ENCODE results near the gene DBNL. TPM values are rescaled to one million over a fixed set of nuclear protein-coding genes. Genes with fewer than 3 reads are reported as not detected.

DBNL gene
- polyA plus RNA-seq, 3 donors: 228 to 321 (median 304) TPM

DNA sequence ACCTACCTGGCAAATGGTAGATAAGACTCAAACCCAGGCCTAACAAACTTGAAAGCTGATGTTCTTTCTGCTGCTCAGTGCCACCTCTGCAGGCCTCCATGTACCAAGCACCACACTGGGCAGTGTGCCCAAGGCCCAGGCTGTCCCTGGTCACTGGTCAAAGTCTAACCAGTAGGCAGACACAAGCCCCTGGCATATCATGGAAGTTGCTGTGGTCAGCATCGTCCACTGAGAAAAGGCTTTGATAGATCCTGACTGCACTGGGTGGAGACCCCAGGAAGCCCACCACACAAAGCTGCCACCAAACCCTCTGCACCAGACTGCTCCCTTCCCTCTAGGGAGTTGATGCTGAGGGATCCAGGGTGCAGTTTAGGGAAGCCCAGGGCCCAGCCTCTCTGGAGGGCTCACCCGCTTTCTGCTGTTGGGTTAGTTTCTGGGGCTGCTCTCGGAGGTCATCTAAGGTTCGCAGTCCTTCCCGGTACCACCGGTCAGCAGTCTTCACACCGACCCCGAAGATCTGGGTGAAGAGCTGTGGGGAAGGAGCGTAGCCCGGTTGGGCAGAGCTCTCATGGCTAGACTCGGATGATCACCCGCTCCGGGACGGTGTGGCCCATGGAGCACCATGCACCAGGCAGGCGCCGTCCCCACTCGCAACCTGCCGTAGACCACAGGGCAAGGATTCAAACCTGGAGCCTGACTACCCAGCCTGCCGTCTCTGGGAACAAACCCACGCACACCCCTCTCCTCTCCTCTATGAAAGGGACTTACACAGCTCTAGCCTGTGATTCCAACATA is 31.8 kb downstream of the DBNL start:
- Mint-ChIP-seq H3K4me1 (peaks cover 47% of the 10 kb centered on the region), H3K27me3 (ENCODE audit: low read depth in 3 of 3) (peaks cover 0 to 6% (median 0%) of the 10 kb centered on the region in 3 donors), H3K27ac (peak overlapping the region; percentile 86 to 99 (median 98)), H3K36me3 (peaks cover 65 to 88% of the 10 kb centered on the region in 2 donors), H3K4me3 (no peak overlapping the region), H3K9me3 (peaks cover 0 to 2% (median 0%) of the 10 kb centered on the region in 7 donors)
- Histone ChIP-seq H3K36me3 (replicated peaks in 1 of 2; ENCODE audit: control insufficient read depth in 1 of 2, insufficient read depth in 2 of 2, low read length in 2 of 2) (peaks cover 60 to 67% of the 10 kb centered on the region in 2 donors), H3K9me3 (replicated peaks in 1 of 2; ENCODE audit: control insufficient read depth in 1 of 2, insufficient read depth in 1 of 2, low read length in 2 of 2) (no peaks in the 10 kb centered on the region), H3K79me2 (ENCODE audit: insufficient read depth, low read length) (peaks cover 17% of the 10 kb centered on the region), H3K27me3 (ENCODE audit: control insufficient read depth in 2 of 2, insufficient read depth in 2 of 2, low read length in 2 of 2) (no peaks in the 10 kb centered on the region), H3K4me3 (replicated peaks in 1 of 3; ENCODE audit: low read depth in 2 of 3, low read length in 3 of 3) (no peak overlapping the region), H2AFZ (ENCODE audit: insufficient read depth, low read depth, low read length, poor library complexity, severe bottlenecking) (no peak overlapping the region), H3K9ac (ENCODE audit: insufficient read depth, low read length, poor library complexity, severe bottlenecking) (no peak overlapping the region), H3K4me1 (ENCODE audit: control insufficient read depth in 1 of 2, insufficient read depth in 2 of 2, low read length in 2 of 2) (peaks cover 25 to 34% of the 10 kb centered on the region in 2 donors), H3K27ac (ENCODE audit: low read depth in 1 of 2, low read length in 2 of 2) (peak overlapping the region in 1 of 2 donors; percentile 97), H3K4me2 (replicated peaks; ENCODE audit: extremely low read depth, low read length, poor library complexity, severe bottlenecking) (no peak overlapping the region), H4K20me1 (ENCODE audit: insufficient read depth, low read length) (peaks cover 6% of the 10 kb centered on the region)
- no peak for DNase-seq
- TF ChIP-seq, protein P1, sequence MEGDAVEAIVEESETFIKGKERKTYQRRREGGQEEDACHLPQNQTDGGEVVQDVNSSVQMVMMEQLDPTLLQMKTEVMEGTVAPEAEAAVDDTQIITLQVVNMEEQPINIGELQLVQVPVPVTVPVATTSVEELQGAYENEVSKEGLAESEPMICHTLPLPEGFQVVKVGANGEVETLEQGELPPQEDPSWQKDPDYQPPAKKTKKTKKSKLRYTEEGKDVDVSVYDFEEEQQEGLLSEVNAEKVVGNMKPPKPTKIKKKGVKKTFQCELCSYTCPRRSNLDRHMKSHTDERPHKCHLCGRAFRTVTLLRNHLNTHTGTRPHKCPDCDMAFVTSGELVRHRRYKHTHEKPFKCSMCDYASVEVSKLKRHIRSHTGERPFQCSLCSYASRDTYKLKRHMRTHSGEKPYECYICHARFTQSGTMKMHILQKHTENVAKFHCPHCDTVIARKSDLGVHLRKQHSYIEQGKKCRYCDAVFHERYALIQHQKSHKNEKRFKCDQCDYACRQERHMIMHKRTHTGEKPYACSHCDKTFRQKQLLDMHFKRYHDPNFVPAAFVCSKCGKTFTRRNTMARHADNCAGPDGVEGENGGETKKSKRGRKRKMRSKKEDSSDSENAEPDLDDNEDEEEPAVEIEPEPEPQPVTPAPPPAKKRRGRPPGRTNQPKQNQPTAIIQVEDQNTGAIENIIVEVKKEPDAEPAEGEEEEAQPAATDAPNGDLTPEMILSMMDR (IDR thresholded peaks at IDR 0.05): no peak
- intact Hi-C loops (cut with micrococcal nuclease): no loop called here
- WGBS (ENCODE audit: insufficient coverage): 99% methylated on average over 16 of the region's 20 CpGs

- TF ChIP-seq, protein P1 (IDR thresholded peaks at IDR 0.05): no peak
- peak overlapping the region in 6 of 7 donors; percentile 52 to 99 (median 98) for H3K27ac Mint-ChIP-seq
- H3K36me3 Mint-ChIP-seq: peaks cover 65 to 83% of the 10 kb centered on the region in 2 donors
- H3K9ac ChIP-seq (ENCODE audit: insufficient read depth, low read length, poor library complexity, severe bottlenecking): no peak overlapping the region
- peak overlapping the region in 1 of 2 donors; percentile 97 for H3K27ac ChIP-seq (ENCODE audit: low read depth in 1 of 2, low read length in 2 of 2)
- peaks cover 0 to 6% (median 0%) of the 10 kb centered on the region in 3 donors for H3K27me3 Mint-ChIP-seq (ENCODE audit: low read depth in 3 of 3)
- no peak overlapping the region for H2AFZ ChIP-seq (ENCODE audit: insufficient read depth, low read depth, low read length, poor library complexity, severe bottlenecking)
- no peaks in the 10 kb centered on the region for H3K27me3 ChIP-seq (ENCODE audit: control insufficient read depth in 2 of 2, insufficient read depth in 2 of 2, low read length in 2 of 2)
- H3K4me2 ChIP-seq (replicated peaks; ENCODE audit: extremely low read depth, low read length, poor library complexity, severe bottlenecking): no peak overlapping the region
- no peak for DNase-seq
- peaks cover 49% of the 10 kb centered on the region for H3K4me1 Mint-ChIP-seq
- peaks cover 0 to 2% (median 0%) of the 10 kb centered on the region in 7 donors for H3K9me3 Mint-ChIP-seq
- peaks cover 6% of the 10 kb centered on the region for H4K20me1 ChIP-seq (ENCODE audit: insufficient read depth, low read length)
- intact Hi-C loops (cut with micrococcal nuclease): no loop called here
- peaks cover 60 to 67% of the 10 kb centered on the region in 2 donors for H3K36me3 ChIP-seq (replicated peaks in 1 of 2; ENCODE audit: control insufficient read depth in 1 of 2, insufficient read depth in 2 of 2, low read length in 2 of 2)
- no peaks in the 10 kb centered on the region for H3K9me3 ChIP-seq (replicated peaks in 1 of 2; ENCODE audit: control insufficient read depth in 1 of 2, insufficient read depth in 1 of 2, low read length in 2 of 2)
- H3K79me2 ChIP-seq (ENCODE audit: insufficient read depth, low read length): peaks cover 23% of the 10 kb centered on the region
- peaks cover 32 to 42% of the 10 kb centered on the region in 2 donors for H3K4me1 ChIP-seq (ENCODE audit: control insufficient read depth in 1 of 2, insufficient read depth in 2 of 2, low read length in 2 of 2)
- no peak overlapping the region for H3K4me3 Mint-ChIP-seq
- H3K4me3 ChIP-seq (replicated peaks in 1 of 3; ENCODE audit: low read depth in 2 of 3, low read length in 3 of 3): no peak overlapping the region
- 100% methylated on average over 2 of the region's 9 CpGs for WGBS (ENCODE audit: insufficient coverage)
Observed at GRCh38 chr7:44077061-44077460, 32.6 kb downstream of the DBNL start.
